ENCODE data around the gene FAM149A.

The FAM149A gene

GRCh38 chr4:186104114-186104889 is at the start of gene FAM149A:
Gene FAM149A, plus strand, starts transcription at chr4:186104704.
- H3K4me1 ChIP-seq (ENCODE audit: insufficient read depth, low read length), result peaks cover 24% of the 10 kb centered on the region
- H3K4me3 ChIP-seq (ENCODE audit: low read length), result peak within 1 kb of the TSS; percentile 21
- peaks cover 41% of the 10 kb centered on the region for H3K27me3 ChIP-seq (ENCODE audit: insufficient read depth, low read length)
- peaks cover 2% of the 10 kb centered on the region for H3K9me3 ChIP-seq (ENCODE audit: low read length)
- peak within 1 kb of the TSS; percentile 49 for H2AFZ ChIP-seq (ENCODE audit: low read depth, low read length)
- H3K36me3 ChIP-seq (ENCODE audit: insufficient read depth, low read length), result no peaks in the 10 kb centered on the region

DNA sequence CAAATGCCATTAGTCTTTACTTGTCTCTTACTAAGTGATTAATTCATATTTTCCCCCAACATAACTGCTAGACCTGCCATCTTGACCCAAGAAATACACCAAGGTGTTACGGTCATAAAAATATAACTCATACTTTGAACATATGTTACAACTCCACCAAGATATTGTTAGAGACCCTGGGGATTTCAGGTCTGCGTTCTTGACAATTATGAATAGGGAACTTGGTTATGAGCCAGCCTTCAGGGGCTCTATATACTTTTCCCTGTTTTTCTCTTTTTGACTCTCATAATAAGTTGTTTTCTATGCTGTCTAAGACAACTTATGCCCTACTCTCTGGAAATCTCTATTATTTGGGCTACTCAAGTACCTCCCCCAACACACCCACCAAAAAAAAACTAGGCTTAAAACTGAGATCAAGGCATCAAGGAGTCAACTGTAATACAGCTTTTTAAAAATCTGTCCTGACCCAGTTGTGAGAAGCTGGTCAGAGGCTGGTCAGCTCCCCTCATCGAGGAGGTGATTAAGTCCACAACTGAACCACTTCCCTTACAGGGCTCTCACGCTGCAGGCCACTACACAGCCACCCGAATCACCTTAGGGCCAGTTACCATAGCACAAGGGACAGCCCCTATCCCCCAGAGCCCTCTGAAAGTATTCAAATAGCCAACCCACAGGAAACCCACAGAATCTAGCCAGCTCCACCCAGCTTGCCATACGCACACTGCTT is 46.1 kb upstream of the FAM149A start:
- H2AFZ ChIP-seq (ENCODE audit: low read depth, low read length), result no peak overlapping the region
- H3K27me3 ChIP-seq (ENCODE audit: insufficient read depth, low read length), result no peaks in the 10 kb centered on the region
- no peaks in the 10 kb centered on the region for H3K4me1 ChIP-seq (ENCODE audit: insufficient read depth, low read length)
- no peaks in the 10 kb centered on the region for H3K36me3 ChIP-seq (ENCODE audit: insufficient read depth, low read length)
- no peaks in the 10 kb centered on the region for H3K9me3 ChIP-seq (ENCODE audit: low read length)
- no peak overlapping the region for H3K4me3 ChIP-seq (ENCODE audit: low read length)

- Histone ChIP-seq H3K4me3 (ENCODE audit: low read length) (no peak overlapping the region), H3K9me3 (ENCODE audit: low read length) (no peaks in the 10 kb centered on the region), H3K36me3 (ENCODE audit: insufficient read depth, low read length) (no peaks in the 10 kb centered on the region), H3K27me3 (ENCODE audit: insufficient read depth, low read length) (no peaks in the 10 kb centered on the region), H2AFZ (ENCODE audit: low read depth, low read length) (no peak overlapping the region), H3K4me1 (ENCODE audit: insufficient read depth, low read length) (no peaks in the 10 kb centered on the region)
These were observed 45.6 kb upstream of the FAM149A start for GRCh38 chr4:186058980-186059316.

- Histone ChIP-seq H3K4me1 (ENCODE audit: insufficient read depth, low read length) (no peaks in the 10 kb centered on the region), H3K9me3 (ENCODE audit: low read length) (no peaks in the 10 kb centered on the region), H3K4me3 (ENCODE audit: low read length) (no peak overlapping the region), H3K27me3 (ENCODE audit: insufficient read depth, low read length) (no peaks in the 10 kb centered on the region), H2AFZ (ENCODE audit: low read depth, low read length) (no peak overlapping the region), H3K36me3 (ENCODE audit: insufficient read depth, low read length) (no peaks in the 10 kb centered on the region)
These were observed 42.6 kb upstream of the FAM149A start for GRCh38 chr4:186061921-186062320.

- H3K36me3 ChIP-seq (ENCODE audit: insufficient read depth, low read length), result no peaks in the 10 kb centered on the region
- H3K4me3 ChIP-seq (ENCODE audit: low read length), result no peak overlapping the region
- H2AFZ ChIP-seq (ENCODE audit: low read depth, low read length), result no peak overlapping the region
- no peaks in the 10 kb centered on the region for H3K9me3 ChIP-seq (ENCODE audit: low read length)
- H3K4me1 ChIP-seq (ENCODE audit: insufficient read depth, low read length), result peaks cover 9% of the 10 kb centered on the region
- H3K27me3 ChIP-seq (ENCODE audit: insufficient read depth, low read length), result no peaks in the 10 kb centered on the region
These were observed 36.6 kb upstream of the FAM149A start for GRCh38 chr4:186067757-186068385.

DNA sequence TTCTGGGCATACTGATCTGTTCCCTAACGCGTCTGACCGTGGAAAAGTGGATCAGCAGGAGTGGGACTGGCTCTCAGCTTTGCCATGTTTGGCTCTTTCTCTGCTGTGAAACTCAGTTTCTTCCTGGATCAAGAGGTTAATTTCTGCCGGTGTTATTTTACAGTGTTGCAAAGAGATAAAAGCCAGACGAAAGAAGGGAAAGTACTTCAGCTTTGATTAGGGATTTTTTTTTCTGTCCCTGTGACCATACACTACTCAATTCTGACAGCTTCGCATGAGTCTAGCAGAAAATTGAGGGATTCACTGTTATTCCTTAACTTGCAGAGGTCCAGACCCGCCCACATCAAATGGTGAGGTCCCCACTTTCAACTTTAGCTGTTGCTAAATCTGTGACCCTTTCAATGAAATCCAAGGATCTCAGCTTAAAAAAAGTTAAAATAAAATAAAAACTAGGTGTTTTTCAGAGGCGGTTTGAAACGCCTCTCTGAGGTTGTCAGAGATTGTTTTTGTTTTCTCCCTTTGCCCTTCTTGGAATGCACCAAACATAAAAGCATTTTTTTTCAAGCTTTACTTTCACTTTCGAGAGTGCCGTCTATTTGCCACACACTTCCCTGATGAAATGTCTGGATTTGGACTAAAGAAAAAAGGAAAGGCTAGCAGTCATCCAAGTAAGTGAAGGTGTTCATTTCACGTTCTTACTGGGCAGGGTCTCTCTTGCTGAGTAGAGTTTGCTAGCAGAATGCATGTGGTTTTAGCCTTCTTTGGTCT is 35.7 kb upstream of the FAM149A start, which contains the start of gene TLR3:
Gene TLR3, plus strand, starts transcription at position 576 of the 768 bp plus-strand sequence. CDS start 7,464 bp downstream, outside the sequence.
- Histone ChIP-seq H3K4me1 (ENCODE audit: insufficient read depth, low read length) (peaks cover 9% of the 10 kb centered on the region), H3K36me3 (ENCODE audit: insufficient read depth, low read length) (no peaks in the 10 kb centered on the region), H3K9me3 (ENCODE audit: low read length) (no peaks in the 10 kb centered on the region), H2AFZ (ENCODE audit: low read depth, low read length) (no peak within 1 kb of the TSS), H3K4me3 (ENCODE audit: low read length) (no peak within 1 kb of the TSS), H3K27me3 (ENCODE audit: insufficient read depth, low read length) (no peaks in the 10 kb centered on the region)

DNA sequence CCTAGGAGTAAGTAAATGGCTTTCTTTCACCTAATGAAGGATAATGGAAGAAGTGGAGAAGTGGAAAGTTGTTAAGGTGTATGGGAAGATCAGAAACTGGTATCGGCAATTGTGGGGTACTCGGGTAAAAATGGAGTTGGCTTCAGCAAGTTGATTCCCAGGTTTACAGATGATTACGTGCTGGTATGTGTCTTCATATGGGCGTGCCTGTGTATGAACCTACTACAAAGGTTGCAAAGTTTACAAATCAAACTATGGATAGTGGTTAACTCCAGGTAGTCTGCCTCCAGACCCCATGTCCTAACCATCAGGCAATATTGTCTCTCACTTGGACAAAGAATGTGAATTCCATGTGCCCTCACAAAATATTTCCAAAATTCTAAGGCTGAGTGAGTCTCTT is 34.8 kb upstream of the FAM149A start:
- Histone ChIP-seq H2AFZ (ENCODE audit: low read depth, low read length) (no peak overlapping the region), H3K9me3 (ENCODE audit: low read length) (no peaks in the 10 kb centered on the region), H3K4me3 (ENCODE audit: low read length) (no peak overlapping the region), H3K36me3 (ENCODE audit: insufficient read depth, low read length) (no peaks in the 10 kb centered on the region), H3K4me1 (ENCODE audit: insufficient read depth, low read length) (peaks cover 9% of the 10 kb centered on the region), H3K27me3 (ENCODE audit: insufficient read depth, low read length) (no peaks in the 10 kb centered on the region)

DNA sequence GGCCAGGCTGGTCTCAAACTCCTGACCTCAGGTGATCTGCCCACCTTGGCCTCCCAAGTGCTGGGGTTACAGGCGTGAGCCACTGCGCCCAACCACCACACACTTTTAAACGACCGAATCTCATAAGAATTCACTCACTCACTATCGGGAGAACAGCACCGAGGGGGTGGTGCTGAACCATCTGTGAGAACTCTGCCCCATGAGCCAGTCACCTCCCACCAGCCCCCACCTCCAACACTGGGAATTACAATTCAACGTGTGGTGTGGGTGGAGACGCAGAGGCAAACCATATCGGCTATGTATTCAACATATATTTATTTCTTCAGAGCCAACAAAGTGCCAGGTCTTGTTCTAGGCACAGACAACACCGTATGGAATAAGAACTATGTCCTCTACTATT is 32.0 kb upstream of the FAM149A start:
- Histone ChIP-seq H3K36me3 (ENCODE audit: insufficient read depth, low read length) (no peaks in the 10 kb centered on the region), H3K4me3 (ENCODE audit: low read length) (no peak overlapping the region), H3K4me1 (ENCODE audit: insufficient read depth, low read length) (peaks cover 9% of the 10 kb centered on the region), H2AFZ (ENCODE audit: low read depth, low read length) (no peak overlapping the region), H3K9me3 (ENCODE audit: low read length) (no peaks in the 10 kb centered on the region), H3K27me3 (ENCODE audit: insufficient read depth, low read length) (no peaks in the 10 kb centered on the region)

DNA sequence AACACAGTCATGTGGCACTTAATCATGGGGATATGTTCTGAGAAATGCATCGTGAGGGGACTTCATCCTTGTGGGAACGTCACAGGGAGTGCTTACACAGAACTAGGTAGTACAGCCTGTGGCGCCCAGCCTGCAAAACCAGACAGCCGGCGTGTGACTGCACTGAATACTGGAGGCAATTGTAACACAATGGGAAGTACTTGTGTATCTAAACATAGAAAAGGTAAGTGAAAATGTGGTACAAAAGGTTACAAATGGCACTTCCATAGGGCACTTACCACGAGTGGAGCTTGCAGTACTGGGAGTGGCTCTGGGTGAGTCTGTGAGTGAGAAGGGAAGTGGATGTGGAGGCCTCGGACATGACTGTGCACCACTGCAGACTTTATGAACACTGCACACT is 30.3 kb upstream of the FAM149A start:
- H3K9me3 ChIP-seq (ENCODE audit: low read length), result no peaks in the 10 kb centered on the region
- no peak overlapping the region for H2AFZ ChIP-seq (ENCODE audit: low read depth, low read length)
- peaks cover 4% of the 10 kb centered on the region for H3K4me1 ChIP-seq (ENCODE audit: insufficient read depth, low read length)
- H3K36me3 ChIP-seq (ENCODE audit: insufficient read depth, low read length), result no peaks in the 10 kb centered on the region
- no peaks in the 10 kb centered on the region for H3K27me3 ChIP-seq (ENCODE audit: insufficient read depth, low read length)
- no peak overlapping the region for H3K4me3 ChIP-seq (ENCODE audit: low read length)

DNA sequence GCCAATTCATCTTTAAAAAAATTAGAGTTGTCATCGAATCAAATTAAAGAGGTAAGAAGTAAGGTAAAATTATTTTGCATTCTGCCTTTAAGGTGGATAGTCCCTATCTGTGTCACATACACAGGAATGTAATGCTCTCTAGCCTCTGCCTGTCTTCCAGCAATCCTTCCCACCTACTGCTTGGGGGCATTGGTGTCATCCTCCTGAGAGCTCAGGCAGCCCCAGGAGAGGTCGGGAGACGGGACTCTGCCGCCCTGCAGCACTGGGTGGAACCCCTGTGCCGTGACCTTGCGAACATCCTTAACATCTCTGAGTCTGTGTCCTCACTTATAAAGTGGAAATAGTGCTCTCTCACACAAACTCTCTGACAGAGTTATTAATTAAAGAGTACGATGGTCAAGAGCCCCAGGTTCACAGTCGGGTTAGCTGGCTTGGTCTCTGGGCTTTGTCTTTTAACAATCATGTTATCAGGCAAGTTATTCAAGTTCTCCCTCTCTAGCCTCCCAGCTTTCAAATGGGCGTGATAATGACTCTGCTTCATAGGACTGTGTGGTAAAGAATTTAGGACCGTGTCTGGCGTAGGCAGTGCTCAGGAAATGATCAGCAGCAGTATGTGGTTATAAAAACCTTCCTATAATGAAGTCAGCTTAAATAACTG is 25.4 kb upstream of the FAM149A start:
- H3K9me3 ChIP-seq (ENCODE audit: low read length), result no peaks in the 10 kb centered on the region
- H3K4me3 ChIP-seq (ENCODE audit: low read length), result no peak overlapping the region
- H3K27me3 ChIP-seq (ENCODE audit: insufficient read depth, low read length), result peaks cover 5% of the 10 kb centered on the region
- peaks cover 20% of the 10 kb centered on the region for H3K4me1 ChIP-seq (ENCODE audit: insufficient read depth, low read length)
- no peaks in the 10 kb centered on the region for H3K36me3 ChIP-seq (ENCODE audit: insufficient read depth, low read length)
- H2AFZ ChIP-seq (ENCODE audit: low read depth, low read length), result peak overlapping the region; percentile 24

DNA sequence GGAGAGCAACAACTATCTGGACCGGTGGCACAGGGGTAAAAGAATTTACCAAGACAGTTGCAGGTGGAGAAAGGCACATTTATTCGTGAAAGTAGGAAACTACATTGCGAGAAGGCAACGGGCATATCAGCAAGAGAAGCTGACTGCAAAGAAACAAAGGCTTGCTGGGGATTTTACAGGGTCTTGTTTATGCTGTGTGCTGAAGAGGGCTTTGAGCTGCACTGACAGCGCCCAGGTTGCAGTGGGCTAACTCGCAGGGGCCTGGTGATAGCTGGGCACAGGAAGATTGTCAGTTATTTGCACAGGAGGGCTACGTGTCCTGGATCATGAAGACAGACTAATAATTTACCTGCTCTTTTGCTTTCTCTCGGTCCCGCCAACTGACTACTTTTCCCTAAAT is 24.8 kb upstream of the FAM149A start:
- Histone ChIP-seq H3K27me3 (ENCODE audit: insufficient read depth, low read length) (peaks cover 5% of the 10 kb centered on the region), H3K4me3 (ENCODE audit: low read length) (no peak overlapping the region), H3K36me3 (ENCODE audit: insufficient read depth, low read length) (no peaks in the 10 kb centered on the region)

DNA sequence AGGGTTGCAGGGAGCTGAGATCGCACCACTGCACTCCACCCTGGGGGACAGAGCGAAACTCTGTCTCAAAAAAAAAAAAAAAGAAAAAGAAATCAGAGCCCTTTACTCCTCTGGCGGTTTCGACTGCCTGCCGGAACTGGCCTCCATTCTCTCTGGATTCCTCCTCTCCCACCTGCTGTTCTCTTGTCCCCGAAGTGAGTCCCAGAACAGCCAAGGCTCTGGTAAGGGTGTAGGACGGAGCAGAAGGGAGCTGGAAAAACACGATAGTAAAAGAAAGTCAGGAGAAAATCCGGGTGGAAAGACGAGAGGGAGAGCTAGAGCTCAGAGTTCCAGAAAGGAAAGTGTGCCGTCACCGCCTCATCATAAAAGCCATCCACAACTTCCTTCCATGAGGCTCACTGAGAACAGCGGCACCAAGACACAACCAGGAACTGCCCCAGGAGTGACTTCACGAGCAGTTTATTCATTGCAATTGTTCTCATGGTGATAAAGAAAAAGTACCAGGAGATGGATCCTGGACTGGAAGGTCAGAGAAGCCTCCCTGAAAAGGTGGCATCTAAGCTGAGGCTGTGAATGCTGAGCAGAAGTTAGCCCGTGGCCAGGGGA is 23.2 kb upstream of the FAM149A start:
- Histone ChIP-seq H3K36me3 (ENCODE audit: insufficient read depth, low read length) (no peaks in the 10 kb centered on the region), H3K27me3 (ENCODE audit: insufficient read depth, low read length) (peaks cover 5% of the 10 kb centered on the region), H3K4me1 (ENCODE audit: insufficient read depth, low read length) (peaks cover 20% of the 10 kb centered on the region), H3K9me3 (ENCODE audit: low read length) (no peaks in the 10 kb centered on the region), H3K4me3 (ENCODE audit: low read length) (no peak overlapping the region), H2AFZ (ENCODE audit: low read depth, low read length) (peak overlapping the region; percentile 33)

More for the DNA sequence above, 24.8 kb upstream of the FAM149A start:
- H2AFZ ChIP-seq (ENCODE audit: low read depth, low read length), result peak overlapping the region; percentile 24
- H3K4me1 ChIP-seq (ENCODE audit: insufficient read depth, low read length), result peaks cover 20% of the 10 kb centered on the region
- no peaks in the 10 kb centered on the region for H3K9me3 ChIP-seq (ENCODE audit: low read length)

Measured in neuron (in vitro differentiated cells).